Measurements from ENCODE around the gene MCTP1.

Gene MCTP1

DNA sequence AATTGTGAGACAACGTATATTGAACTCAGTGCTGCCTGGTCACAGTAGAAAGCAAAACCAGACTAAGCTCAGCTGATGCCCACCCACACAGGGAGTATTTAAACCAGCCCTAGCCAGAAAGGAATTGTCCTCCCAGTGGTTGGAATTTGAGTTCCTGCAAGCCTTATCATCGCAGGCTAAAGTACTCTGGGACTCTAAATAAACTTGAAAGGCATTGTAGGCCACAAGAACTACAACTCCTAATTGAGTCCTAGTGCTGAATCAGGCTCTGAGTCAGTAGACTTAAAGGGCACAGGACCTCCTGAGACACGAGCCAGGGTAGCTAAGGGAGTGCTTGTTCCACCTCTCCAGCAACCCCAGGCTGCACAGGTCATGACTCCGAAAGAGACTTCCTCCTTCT lies 171.4 kb downstream of the MCTP1 start:
- no peak for DNase-seq

DNA sequence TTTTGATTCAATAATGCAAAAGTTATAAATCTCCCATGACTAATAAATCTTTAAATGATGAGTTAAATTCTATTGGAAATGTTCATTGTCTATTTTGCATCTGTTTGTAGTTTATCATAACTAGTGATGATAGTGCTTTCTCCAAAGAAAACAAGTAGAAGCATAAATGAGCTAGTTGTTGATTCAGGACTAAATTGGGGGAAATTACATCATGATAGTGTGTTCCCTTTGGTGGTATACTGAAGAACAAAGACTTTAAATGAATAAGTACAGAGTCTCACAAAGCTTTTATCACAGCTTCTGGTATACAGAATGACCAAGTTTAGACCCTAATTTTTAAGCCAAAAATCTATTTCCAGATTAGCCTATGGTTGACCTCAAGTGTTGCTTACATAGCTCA lies 173.8 kb downstream of the MCTP1 start:
- no peak for DNase-seq

DNA sequence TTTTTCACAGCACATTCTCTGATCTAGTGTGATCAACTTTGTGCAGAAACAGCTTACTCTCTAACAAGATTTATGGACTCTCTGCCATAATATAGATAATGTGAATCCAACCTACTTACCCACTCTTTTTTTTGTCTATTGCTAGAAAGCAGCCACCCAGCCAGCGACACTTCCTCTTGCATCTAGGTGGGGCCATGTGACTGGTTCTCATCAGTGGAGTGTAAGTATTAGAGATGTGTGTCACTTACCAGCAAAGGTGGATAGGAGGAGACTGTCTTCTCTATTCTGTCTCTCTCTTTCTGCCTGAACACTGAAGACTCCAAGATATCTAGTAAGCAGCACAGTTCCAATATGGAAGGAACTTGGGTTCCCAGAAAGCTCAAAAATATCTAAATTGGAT lies 174.8 kb downstream of the MCTP1 start:
- DNase-seq, result no peak

DNA sequence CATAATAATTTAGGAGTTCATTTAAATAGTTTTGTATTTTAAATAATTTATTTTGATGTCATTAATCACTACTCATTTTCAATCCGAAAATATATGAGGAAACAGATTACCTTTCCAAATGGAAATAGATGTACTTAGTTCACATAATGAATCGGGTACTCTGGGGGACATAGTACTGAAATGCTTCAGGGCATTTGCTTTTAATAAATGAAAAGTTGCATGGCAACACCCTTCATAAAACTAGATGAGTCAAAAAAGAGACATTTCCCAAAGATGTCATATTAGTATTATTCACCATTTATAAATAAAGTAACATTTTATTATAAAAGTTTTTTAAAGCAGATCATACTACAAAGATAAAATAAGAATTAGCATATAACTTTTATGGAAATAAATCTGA lies 177.8 kb downstream of the MCTP1 start:
- no peak for DNase-seq

DNA sequence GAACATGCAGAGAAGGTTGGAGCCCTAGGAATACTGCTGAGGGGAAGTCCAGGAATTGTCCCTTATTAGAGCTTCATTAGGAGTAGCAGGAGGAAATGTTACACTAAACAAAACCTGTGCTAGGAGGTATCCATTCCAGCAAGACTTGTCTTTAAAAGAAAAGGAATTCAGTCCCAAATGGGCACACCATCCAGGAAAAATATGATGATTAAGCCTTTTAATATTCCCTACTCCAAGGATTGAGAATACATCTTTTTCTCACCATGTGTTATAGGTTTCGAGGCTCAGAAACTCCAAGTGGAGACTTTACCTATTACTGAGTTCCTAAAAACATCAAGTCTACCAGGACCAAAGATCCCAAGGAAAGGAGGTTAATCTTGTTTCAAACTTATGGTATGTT lies 179.3 kb downstream of the MCTP1 start:
- no peak for DNase-seq

DNA sequence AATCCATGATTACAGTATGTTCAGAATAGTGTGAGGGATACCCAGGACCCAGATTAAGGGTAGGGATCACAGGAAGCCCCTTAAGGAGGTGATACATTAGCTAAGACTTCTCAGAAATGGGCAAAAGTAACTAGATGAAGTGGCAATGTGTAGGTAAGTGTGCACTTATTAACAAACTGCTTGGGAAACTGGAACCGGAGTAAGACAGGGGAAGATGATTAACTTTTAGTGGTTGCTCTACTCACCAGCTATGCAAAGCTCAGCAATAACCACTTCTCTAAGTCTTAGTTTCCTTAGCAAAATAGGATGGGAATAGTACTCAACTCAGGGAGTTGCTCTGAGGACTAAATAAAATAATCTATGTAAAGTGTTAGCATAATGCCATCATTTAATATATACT lies 182.2 kb downstream of the MCTP1 start:
- no peak for DNase-seq

DNA sequence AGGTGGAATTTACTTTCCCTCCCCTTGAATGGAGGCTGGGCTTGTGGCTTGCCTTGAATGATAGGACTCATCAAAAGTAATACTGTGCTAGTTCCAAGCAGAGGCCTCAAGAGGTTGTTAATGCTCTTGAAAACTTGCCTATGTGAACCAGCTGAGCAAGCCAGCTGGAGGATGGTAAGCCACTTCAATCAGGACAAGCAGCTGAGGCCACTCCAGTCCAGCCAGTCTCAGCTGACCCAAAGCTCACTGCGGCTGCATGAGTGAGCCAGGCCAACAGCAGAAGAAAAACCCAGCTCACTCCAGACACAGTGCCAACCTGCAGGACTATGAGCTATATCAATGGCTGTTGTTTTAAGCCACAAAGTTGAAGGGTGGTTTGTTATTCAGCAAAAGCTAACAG lies 182.8 kb downstream of the MCTP1 start:
- no peak for DNase-seq

DNA sequence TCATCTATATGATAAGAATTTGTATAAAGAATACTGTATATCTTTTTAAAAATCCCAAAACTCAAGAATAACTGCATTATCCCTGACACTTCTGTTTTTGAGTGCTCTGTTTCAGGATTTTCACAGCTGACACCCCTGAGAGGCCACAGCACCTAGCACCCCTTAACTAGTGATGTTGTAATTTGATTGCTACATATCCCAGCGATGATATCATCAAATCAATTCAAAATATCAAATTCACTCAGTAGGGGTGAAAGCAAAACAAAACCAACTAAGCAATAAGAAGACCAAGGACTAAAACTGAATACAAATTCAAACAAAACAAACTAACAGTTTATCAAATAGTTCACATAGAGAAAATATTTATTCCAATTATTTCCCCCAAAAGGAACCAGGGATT lies 184.3 kb downstream of the MCTP1 start:
- no peak for DNase-seq

DNA sequence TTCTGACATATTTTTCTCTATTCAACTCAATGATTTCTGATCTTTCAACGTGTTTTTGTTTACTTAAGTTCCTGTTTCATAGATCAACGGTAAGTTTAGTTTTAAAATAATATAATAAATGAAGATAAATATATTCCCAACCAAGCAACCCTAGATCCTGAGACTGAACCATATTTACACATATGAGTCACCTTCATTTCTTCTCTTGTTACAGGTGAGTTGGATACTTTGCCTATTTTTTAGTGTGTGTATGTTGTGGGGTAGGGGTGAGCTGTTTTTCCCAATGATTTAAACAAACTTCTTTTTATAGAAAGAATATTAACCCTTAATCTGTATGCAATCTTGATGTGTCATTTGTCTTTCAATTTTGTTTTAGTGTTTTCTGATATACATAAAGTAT lies 186.9 kb downstream of the MCTP1 start:
- DNase-seq, result no peak

DNA sequence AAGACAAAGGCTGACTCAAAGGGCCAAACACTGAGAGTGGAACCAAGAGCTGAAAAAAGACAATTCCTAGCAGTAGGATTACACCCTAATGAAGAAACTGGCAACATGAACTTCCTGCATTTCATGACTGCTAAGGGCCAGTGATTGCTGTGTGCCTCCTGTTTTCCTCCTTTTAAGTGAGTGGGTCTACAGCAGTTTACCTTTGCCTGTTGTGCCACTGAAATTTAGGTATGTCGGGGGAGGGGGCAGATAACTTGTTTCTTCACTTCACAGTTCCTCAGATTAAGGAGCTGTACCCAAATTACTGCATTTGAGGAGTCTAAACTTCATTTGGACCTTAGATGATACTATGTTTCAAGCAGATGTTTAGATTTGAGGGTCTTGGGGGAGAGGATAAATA lies 191.7 kb downstream of the MCTP1 start:
- no peak for DNase-seq

DNA sequence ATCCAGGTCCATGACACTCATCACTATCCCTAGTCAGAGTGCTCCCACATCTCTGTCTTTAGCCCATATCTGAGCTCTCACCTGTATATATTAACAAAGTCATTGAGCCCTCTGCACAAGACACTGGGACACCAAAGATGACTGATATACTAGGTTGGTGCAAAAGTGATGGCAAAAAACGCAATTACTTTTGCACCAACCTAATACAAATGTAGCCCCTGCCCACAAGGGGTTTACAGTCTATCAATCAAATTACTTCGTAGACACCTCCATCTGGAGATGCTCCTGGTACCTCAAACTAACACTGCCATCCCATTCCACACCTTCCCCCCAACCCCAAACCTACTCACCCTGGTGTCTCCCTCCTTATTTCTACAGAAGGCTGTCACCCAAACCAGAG lies 194.1 kb downstream of the MCTP1 start:
- DNase-seq, result no peak

DNA sequence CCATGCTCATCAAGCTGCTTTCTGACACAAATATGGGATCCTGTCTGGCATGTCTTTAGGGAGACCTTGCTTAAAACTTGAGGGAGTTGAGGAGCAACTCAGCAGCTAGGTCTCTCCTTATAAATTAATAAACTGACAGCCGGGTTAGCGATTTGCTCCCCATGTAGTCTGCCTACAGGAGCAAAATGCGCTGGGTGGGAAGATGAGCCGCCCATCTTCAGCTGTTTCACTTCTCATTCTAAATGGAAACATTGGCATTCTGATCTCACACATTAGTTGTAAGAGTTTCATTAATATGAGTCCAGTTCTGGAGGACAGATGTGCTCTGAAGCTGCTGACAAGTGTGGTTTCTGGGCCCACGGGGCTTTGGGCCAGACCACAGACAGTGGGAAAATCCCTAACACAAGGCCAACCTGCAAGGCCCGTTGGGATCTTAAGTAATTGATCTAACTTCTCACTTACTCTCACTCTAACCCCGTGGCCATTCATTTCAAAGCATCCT lies 197.0 kb downstream of the MCTP1 start:
- no peak for DNase-seq

DNA sequence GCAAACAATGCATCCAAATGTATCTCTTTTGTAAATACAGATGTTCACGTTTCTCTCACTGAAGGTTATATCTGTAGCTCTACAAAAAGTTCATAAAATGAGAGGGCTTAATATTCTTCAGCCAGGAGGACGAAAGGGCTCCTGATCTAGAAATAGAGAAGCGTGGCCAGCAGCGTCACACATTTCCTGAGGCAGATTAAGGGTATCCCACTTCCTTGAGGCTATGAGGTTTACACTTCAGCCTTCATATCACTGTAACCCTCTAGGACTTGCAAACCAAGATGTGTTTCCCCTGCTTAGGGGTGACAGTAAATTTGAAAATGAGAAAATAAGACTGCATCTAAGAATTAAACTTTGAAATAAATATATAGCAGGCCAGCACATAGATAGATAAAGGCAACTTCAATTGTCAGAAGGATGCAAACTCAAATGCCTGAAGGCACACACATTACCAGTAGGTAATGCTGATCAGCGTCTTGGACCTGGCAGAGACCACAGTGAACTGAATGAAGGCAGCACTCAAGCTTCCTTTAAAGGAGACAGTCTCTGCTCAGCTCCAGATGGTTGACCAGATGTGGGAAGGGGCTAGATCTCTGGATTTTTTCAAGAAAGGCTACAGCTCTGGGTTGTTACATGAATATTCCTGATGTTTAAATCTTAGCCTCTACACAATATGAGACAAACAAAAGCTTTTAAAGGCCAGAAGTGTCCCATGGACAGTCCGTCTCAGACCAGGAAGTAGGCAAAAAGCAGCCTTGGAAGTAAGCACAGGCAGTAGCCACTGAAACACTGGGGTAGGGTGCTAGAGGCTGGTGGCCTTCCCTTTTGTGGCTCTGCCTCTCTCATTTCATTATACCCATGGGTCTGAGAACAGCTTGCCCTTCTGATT lies 197.7 kb downstream of the MCTP1 start:
- DNase-seq, result no peak

DNA sequence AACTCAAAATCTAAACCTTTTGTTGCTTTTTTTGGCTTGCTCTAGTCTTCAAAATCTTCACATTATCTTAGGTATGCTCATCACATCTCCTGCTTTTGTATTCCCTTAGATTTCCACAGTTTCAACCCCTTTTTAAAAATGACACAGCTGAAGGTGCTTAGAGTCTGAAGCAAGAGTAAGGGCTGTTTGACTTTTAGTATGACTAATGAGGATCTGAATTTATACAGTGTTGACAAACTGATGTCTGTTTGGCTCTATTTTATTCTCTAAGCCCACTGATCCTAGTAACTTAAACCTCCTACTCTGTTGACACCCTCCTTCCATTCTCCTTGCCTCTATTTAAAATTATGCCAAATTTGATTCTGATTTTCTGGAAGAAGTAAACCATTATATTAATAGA lies 200.1 kb downstream of the MCTP1 start:
- DNase-seq, result no peak

DNA sequence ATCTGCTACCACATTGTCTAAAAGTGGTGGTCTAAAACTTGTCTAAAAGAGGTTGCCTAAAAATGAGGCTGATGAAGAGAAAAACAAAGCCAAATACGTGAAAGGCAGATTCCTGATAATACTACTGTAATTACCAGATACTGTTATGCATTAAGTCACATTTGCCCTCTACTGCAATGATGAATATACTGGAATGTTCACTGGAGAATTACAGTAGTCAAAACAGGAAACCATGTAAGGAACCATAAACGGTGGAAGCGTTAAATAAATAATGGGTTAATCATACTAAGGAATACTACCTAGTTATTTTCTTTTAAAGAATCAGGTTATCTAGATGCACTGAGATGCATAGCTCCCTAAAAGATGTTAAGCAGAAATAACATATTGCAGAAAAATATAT lies 201.3 kb downstream of the MCTP1 start:
- DNase-seq, result no peak

DNA sequence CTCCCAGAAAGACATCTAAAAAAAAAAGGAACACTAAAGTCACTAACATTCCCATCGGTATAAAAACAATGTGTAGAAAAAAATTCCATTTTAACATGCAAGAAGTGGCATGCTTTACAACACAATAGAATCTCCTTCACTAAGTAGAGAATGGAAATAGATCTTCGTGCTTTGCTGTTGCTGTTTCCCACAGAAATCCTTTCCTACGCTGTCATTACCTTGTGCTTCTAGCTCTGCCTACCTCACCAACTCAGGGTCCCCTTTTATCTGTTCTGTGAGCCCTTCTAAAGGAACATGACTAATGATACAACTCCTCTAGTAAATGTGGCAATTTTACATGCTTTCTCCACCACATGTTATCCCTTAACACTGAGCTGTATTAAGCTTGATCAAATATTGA lies 202.9 kb downstream of the MCTP1 start:
- no peak for DNase-seq

DNA sequence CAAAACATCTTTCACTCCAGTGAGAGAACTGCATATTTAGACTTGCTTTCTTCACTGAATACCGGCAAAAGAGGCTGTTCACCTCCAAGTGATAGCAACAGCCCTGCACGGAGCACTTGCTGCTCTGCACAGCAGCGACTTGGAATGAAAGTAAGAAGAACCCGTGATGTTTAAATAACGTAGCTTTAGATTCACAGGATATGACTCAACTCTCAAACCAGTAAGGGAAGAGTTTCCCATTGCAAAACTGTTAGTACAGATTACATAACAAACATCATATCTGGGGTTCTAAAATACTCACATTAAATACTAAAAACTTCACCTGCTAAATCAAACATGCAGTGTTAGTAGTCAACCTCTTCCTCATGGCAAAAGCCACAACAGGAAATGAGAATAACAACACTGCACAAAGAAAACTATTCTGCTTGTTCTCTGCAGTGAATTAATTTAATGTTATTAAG lies 203.4 kb downstream of the MCTP1 start:
- peak; percentile 16 for DNase-seq

DNA sequence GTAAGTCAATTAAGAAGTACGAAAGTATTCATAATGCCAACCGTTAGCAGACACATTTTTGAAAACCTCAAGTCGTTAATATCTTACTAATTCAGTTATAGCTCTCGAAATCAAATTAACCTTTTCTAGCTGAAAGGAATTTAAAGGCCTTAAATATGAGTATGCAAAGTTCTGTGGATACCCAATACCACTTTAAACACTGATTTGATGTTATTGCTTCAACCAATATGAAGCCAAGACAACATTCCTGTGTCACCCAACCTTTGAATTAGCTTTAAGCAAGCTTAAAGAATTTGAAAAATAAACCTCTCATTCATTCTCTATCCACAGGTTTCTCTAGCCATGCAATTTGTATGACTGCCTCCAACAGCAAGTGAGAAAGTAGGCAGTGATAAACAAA lies 204.5 kb downstream of the MCTP1 start:
- DNase-seq, result no peak

DNA sequence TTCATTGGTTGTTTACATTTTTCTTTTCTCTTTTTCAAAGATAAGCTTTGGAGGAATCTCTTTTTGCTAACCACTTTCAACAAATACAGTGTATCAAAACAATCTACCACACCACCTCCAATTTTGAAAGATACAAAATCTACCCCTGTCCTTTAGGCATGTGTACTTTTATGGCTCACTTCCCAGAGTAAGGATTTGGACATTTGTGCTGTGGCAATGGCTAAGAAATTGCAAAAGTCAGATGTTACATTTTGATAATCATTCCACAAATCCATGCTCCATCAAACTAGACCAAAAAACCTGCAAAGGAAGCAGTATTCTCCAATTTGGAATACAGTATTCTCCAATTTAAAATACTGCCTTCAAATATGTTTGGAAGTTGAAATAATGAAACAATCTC lies 204.9 kb downstream of the MCTP1 start:
- DNase-seq, result no peak

DNA sequence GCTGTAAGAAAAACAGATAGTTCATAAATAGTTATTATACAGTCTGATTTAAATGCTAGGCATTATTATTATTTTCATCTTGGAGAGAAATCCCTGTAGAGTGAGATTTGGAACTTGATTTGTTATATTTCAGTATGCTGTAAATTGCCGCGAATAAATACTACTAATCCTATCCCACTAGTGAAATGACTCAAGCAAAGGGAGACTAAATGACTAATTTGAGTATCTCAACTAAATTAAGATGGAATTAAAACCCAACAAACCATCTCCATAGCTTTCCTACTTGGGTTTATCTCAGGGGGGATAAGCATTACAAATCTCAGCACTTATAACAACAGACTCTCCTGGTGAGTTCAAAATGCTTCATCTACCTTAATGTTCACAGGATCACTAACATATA lies 206.0 kb downstream of the MCTP1 start:
- no peak for DNase-seq

DNA sequence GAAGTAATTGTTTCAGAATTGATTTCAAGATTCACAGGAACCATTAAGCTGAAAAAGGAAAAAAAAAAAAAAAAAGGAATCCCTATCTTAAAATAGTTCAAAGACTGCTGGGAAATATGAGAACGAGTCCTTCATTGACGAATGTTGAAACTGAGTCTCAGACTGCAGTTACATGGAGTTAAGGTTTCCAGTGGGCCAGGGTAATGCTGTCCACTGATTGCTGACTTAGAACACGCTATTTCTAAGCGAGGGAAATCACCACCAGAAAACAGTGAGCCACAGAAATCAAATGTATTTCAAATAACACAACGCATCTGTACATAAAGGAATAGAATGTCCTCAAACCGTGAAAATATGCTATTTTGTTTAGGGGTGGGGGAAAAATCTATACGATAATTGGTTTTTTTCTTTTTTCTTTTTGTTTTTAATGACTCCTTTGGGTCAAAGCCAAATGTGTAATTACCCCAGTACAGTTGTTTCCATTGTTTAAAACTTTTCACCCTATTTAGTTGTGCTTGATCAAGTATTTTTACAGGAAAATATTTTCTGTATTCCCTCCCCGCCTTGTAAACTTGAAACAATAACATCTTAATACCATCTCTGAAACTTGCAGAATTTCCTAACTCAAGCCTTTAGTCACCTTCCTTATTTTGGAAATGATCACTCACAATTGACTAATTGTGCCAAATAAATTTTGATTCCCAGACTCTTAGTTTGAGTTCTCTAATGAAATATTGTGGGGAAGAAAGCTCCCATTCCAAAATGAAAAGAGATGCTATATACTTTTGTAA lies 208.3 kb downstream of the MCTP1 start:
- DNase-seq, result no peak

DNA sequence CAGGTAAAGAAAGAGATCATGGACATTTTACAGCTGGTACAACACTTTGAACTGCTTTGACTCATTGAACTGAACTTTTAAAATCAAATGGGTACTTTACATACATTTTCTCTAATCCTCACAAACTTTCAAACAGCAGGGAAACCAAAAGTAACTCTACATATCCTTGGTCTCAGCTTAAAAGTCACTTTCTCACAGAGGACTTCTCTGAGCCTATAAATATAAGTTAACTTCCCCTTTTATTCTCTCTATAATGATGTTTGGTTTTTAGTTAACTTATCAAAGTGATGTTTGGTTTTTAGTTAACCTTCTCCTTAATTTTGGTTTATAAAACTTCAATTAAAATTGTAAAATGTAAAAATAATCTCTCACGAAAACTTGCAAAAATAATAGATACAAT lies 209.8 kb downstream of the MCTP1 start:
- no peak for DNase-seq

DNA sequence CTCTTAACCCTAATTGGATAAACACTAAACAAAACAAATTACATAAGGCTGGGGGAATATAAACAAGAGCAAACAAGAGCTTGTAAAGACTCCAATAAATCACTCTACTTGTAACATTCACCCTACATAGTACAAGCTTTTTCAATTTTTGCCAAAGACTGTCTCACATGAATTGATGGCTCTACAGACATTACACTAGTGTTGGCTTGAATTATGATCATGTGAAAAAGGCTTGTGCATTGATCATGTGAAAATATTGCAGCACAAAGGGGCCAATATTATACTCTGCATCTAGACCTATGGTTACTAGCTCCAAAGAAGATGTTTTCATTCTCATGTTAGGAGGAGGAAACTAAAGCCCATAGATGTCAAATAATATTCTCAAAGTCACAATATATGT lies 212.6 kb downstream of the MCTP1 start:
- no peak for DNase-seq

DNA sequence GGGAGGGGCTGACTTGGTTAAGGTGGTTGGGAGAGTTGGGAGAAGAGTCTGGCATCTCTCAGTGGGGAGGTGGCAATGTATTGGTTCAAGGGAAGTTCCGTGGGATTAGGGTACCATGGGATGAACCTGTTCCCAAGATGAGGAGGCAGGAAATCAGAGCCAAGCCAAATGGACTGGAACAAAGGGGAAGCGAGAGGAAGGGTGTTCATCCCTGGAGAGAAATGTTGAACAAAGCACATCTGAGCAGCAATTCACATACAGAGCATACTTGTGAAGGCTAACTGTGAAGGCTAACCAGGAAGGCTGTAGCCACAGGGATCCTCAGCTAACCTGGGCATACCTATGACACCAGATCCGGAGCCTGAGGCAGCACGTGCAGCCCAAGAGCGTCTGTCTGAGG lies 214.0 kb downstream of the MCTP1 start:
- DNase-seq, result no peak

All from stimulated activated CD4-positive, alpha-beta T cell treated with anti-CD3 and anti-CD28 coated beads, Interleukin-4, amount 100 ng/mL, for 1 hour (primary cell).